GM18951 (cell line): ENCODE measurements around the gene AOAH.

Source experiments
- POLR2A ChIP-seq: IDR thresholded peaks from 4 replicates; pipeline ENCODE4 v1.6.1; 2011; ENCODE audit warnings: mild to moderate bottlenecking; ENCODE audit not compliant: insufficient read length, insufficient read depth; ENCODE audit errors: extremely low read depth
- in situ Hi-C: fragments of 300-500 bp; cut with MboI; formaldehyde crosslinking; loops from one replicate; pipeline ENCODE4 v1.12.0; 2022; ENCODE audit warnings: low sequenced_read_pairs, mixed read lengths, inconsistent platforms; ENCODE audit not compliant: unreplicated experiment

The AOAH gene

DNA sequence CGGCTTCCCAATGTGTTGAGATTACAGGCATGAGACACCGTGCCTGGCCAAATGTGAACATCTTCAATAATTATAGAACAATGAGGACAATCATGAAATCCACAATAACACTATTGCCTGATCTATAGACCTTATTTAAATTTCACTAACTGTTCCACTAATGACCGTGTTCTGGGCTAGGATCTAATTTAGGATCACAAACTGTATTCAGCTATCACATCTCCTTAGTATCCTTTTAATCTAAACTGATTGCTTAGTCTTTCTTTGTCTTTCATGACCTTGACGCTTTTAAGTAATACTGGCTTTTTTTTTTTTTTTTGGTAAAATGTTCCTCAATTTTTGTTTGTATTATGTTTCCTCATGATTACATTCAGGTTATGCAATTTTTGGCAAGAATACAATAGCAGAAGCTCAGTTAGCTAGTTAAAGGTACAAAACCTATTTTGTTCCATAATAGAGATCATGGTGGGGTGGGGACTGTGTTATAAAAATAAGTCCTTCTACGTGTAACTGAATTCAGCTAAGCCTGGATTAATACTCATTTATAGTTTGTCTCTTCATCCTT is 158.4 kb downstream of the AOAH start:
- in situ Hi-C loops, result no loop called here
- no peak for TF ChIP-seq POLR2A

DNA sequence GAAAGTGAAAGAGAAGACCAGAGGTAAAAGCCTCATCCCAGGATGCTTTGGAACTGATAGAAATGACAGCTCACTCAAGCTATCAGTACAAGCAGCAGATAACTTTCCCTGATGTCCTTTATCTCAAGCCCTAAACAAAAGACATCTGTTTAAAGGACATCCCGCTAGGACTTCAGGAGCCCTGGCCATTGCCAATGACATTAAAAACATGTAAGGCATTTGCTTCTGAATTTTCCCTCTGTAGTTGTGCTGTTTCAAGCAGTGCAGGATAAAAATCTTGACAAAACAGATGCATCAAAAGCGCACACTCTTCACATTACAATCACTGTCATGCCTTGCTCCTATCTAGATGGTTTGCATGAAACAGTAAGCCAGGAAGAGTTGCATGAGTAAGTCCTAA is 159.8 kb downstream of the AOAH start:
- TF ChIP-seq POLR2A, result no peak
- in situ Hi-C loops, result no loop called here

DNA sequence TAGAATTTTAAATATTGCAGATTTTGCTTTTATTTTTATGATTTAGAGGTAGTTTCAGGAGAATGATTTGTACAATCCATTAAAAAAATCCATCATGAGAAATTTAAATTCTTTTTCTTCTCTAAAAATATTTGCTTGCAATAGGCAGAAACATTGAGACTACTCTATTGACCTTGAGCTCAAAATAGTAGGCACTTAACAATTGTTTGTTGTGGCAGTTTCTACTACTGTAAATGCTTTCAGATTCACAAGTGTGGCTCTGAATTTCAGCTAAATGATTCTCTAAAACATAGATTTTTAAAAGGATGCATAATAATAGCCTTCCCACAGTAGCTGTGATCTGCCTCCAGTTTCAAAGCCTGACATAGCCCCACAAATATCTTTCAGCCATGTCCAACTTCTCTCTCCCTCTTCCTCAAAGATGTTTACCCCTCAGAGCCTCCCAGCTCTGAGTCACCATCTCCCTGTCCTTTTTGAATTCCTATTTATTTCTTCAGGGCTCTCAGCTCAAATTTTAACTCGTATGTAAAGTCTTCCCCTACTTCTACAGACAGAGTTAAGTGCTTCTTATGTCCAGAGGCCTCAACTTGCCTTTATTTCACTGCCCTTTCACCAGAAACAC is 160.5 kb downstream of the AOAH start:
- no peak for TF ChIP-seq POLR2A
- in situ Hi-C loops, result no loop called here

DNA sequence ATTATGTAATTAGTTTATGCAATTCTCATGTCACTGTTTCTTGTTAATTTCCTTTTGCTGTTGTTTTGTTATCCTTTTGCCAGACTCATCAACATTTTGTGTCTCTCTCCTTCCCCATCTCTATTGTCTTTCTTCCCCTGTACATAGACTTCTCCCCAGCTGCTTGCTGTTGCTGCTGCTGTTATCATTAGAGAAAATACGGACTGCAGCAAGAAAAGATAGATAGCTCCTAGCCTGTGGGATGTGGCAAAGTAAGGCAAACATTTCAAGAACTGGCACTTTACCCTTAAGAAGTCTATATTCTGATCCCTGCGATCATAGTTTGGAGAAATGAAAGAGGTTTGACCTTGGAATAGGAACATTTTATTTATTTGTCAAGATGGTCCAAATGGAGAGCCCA is 162.2 kb downstream of the AOAH start:
- TF ChIP-seq POLR2A, result no peak
- in situ Hi-C loops, result no loop called here

DNA sequence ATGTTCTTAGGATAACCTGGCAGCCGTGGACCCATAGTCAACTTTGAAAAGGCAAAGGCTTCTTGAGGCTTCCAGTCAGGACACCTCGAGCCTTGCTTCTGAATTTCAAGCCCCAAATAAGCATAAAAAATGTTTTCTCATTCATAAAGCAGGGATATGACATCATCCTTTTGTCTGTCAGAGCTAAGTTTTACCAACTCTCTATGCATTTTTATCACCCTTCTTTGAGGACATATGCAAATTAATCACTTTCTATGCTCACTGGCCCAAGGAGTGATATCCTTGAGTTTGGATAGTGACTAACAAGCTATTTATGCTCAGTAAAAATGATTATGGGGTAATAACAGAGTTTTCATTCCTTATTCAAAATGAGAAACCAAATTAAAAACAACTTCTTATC is 175.3 kb downstream of the AOAH start:
- in situ Hi-C loops, result no loop called here
- no peak for TF ChIP-seq POLR2A

DNA sequence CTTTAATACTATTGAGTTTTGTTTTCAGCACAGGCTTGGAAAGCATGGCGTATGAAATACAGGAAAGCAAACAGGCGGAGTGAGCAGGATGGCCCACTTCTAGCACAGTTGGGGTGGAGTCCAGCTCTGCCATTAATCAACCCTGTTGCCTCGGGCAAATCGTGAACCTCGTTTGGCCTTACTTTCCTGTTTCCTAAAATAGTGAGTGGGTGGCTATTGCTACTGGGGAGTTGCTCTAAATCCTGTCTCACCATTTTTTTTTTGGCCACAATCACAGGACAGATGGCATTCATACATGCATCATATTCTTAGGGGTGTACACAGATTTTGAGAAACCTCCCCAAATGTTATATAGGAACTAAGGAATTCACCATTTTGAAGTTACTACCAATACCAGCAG is 176.9 kb downstream of the AOAH start:
- TF ChIP-seq POLR2A, result no peak
- in situ Hi-C loops, result no loop called here

DNA sequence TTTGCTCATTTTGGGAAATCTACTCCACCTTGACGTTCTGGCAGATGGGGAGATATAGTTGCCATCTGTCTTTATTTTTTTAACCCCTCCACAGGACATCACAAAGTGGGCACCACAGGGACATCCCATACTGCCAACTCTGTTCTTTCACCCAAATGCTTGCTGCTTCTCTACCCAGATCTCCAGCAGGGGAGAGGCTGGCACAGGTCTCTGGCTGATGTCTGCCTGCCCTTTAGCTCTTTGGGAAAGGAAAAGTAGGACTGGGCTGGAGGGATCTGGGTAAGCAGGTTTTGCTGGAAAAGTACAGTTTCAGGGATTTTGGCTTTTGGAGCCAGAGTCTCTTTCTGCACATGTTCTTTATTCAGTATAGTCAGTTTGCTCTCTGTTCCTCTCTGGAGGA is 178.0 kb downstream of the AOAH start:
- in situ Hi-C loops, result no loop called here
- no peak for TF ChIP-seq POLR2A

DNA sequence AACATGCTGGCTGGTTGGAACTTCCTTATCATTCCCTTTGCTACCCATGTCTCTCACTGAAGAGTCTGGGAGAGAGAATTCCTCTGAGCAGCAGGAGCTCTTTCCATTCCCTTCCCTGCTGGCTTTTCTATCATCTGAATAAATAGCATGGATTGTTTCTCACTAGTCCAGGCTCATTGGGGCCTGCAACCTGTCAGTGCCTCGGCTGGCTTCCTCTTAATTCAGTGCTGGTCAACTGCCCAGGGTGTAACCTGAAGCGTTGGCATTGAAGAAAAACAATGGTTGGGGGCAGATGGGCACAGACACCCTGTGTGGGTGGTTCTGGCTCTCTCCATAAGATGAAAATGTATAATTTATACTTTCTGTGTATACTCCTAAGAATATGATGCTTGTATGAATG is 179.0 kb downstream of the AOAH start:
- no peak for TF ChIP-seq POLR2A
- in situ Hi-C loops, result no loop called here

DNA sequence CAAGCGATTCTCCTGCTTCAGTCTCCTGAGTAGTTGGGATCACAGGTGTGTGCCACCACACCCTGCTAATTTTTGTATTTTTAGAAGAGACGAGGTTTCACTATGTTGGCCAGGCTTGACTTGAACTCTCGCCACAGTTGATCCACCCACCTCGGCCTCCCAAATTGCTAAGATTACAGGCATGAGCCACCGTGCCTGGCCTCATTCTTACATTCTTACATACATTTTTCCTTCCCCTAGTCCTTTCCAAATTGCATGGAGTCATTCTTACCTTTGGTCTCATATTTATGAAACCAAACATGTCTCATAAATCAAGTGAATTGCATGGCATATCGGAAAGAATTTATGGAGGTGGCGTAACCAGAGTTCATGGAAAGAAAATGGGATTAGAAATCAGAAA is 186.2 kb downstream of the AOAH start:
- no peak for TF ChIP-seq POLR2A
- in situ Hi-C loops, result no loop called here

DNA sequence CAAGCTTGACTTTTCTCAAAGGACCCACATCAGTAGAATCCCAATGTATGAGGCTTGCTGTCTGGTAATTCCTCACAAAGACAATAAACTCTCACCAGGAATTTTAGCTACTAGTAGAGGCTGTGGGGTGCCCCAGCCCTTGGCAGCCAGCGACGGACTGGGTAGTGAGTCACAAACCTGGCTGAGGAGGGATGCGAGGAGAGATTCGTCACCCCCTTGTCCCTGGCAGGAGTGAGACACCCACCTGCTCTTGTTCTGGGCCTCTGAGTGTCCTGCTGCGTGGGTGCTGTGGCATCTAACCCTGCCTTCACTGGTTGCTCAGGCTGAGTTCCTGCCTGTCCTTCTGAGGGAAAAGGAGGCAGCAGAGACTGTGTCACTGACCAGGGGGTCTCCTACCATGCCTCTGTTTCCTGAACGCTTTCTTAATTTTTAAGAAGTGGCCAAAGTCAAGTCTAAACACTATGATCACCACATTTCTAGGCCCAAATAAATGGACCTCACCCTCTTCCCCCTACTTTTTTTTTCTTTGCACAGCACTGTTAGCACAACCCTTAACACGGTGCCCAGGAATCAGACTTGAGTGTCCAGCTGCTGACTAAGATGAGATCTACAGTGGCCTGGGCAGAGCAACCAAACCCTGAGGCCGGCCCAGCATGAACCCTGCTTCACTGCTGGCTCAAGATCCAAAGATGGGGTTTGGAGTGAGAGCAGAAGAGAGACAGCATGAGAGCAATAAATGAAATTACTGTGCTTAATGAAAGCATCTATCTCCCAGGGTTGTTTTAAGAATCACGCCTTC is 188.2 kb downstream of the AOAH start:
- in situ Hi-C loops, result no loop called here
- TF ChIP-seq POLR2A, result no peak

DNA sequence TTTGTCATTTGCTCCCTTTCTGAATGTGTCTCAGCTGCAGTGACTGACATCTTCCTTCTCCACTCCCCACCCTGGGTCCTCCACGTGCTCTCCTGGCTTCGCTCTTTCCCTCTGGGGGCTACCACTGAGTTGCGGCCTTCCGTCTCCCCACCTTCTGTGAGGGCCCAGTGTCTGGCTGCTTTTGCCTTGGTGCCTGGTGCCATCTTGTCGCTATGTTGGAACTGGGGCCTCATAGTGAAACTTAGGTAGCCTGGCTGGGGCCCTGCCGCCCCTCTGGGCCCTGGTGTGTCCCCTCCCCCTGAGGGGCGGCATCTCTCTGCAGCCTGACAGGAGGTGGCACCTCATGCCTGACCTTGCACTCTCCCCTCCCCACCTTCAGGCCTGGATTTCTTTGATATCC is 190.6 kb downstream of the AOAH start:
- no peak for TF ChIP-seq POLR2A
- in situ Hi-C loops, result no loop called here

DNA sequence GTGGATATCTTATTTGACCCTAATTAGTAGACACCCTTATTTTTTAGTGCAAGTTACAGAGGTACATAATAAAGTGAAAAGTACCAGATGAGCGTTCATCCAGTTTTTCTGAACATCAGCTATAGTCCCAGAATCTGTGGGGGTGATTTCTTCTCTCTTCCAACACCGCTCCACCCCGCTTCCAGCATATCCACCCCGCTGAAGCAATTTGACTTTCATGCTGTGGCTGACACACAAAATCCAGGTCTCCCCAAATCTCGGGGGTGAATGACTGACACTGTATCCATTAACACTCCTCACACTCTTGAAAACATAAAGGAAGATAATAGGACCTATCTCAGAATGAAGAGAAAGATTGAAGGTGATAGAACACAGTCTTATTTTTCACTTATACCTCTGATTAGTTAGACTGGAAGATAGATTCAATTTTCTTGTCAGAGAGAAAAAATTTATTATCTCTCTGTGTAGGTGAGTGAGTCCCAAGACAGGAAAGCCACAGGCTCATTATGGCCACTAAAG is 191.3 kb downstream of the AOAH start:
- no peak for TF ChIP-seq POLR2A
- in situ Hi-C loops, result no loop called here

DNA sequence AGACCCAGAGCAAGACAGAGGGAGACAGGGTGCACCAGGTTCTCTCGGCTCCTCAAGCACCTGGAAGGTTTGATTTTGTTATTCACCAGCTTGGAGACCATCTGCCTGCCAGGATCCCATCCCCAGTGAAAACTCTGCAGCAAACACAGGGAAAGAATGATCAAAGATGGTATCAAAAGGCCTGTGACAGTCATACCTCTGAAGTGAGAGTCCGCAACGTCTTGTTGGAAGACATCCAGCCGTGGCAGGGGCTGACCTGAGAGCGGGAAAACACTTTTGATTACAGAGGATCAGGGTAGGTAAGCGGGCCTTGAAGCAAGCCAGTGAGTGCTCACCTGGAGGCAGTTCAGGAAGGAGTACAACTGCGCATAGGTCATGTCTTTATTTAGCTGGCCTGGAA is 192.3 kb downstream of the AOAH start:
- in situ Hi-C loops, result no loop called here

DNA sequence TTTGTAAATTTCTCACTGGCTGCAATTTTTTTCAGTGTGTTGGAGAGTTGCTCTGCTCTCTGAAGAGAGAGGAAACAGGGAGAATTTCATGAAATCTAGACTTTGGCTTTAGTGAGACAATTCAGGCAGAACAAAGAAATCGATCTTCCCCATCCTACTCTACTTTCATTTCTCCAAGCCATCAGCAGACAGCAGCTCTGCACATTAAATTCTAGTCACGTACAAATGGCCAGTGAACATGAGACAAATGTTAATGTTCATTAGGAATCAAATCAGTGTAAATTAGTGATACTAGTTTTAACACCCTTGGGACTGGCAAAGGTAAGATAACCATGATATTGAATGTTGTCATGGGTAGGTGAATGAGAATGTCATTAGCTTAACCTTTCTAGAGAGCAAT is 193.8 kb downstream of the AOAH start:
- in situ Hi-C loops, result no loop called here
- no peak for TF ChIP-seq POLR2A

More for the DNA sequence above, 192.3 kb downstream of the AOAH start:
- TF ChIP-seq POLR2A, result no peak
